GM23248 (cell line): ENCODE data around the gene KIAA1549.

ENCODE experiments used
- EZH2 ChIP-seq: fragments of 200-600 bp; sonication (generic); IDR thresholded peaks from 2 replicates; pipeline ENCODE4 v1.6.1; 2018; ENCODE audit warnings: antibody characterized with exemption, mild to moderate bottlenecking; ENCODE audit not compliant: insufficient read depth, poor library complexity, severe bottlenecking
- EZH2phosphoT487 ChIP-seq: fragments of 200-600 bp; sonication (generic); IDR thresholded peaks from 2 replicates; pipeline ENCODE4 v1.6.1; 2018; ENCODE audit warnings: antibody characterized with exemption, moderate library complexity, mild to moderate bottlenecking, low read depth; ENCODE audit not compliant: insufficient read depth

- TF ChIP-seq EZH2phosphoT487 (no peak), EZH2 (no peak)
These were observed 38.1 kb downstream of the KIAA1549 start for GRCh38 chr7:138943061-138943460.
